GM21786 (cell line): ENCODE data around the gene FKBP3.
"Not testable (repeated sequence)": the region's sequence is repeated elsewhere in the genome, so short reads cannot be mapped to it uniquely, and the experiment has no call there.

ENCODE experiments used
- ATAC-seq: cut with Tn5 transposase; IDR thresholded peaks from one replicate; pipeline ENCODE4 v1.9.1; 2021; ENCODE audit not compliant: unreplicated experiment

The FKBP3 gene

GRCh38 chr14:45134051-45134958 is at the start of gene FKBP3:
Gene FKBP3, minus strand, starts transcription at chr14:45134481. Its CDS starts 25 bp downstream, at chr14:45134456.
- peak; percentile 93 for ATAC-seq

- no peak for ATAC-seq
These were observed 47.5 kb upstream of the FKBP3 start for GRCh38 chr14:45181806-45182205.

GRCh38 chr14:45181329-45181728 is 47.0 kb upstream of the FKBP3 start:
- no peak for ATAC-seq

GRCh38 chr14:45177076-45177475 is 42.8 kb upstream of the FKBP3 start:
- no peak for ATAC-seq

GRCh38 chr14:45169906-45170305 is 35.6 kb upstream of the FKBP3 start:
- no peak for ATAC-seq

- ATAC-seq, result no peak
These were observed 21.8 kb upstream of the FKBP3 start for GRCh38 chr14:45156067-45156466.

GRCh38 chr14:45150386-45150890 is 16.2 kb upstream of the FKBP3 start:
- no peak for ATAC-seq

GRCh38 chr14:45149602-45150001 is 15.3 kb upstream of the FKBP3 start:
- no peak for ATAC-seq

- ATAC-seq, result peak; percentile 51
These were observed 10.9 kb upstream of the FKBP3 start for GRCh38 chr14:45145214-45145613.

GRCh38 chr14:45144658-45145057 is 10.4 kb upstream of the FKBP3 start:
- peak; percentile 63 for ATAC-seq

GRCh38 chr14:45142083-45142482 is 7.8 kb upstream of the FKBP3 start:
- ATAC-seq, result not testable (repeated sequence)

- ATAC-seq, result no peak
These were observed 6.4 kb upstream of the FKBP3 start for GRCh38 chr14:45140661-45141187.

- no peak for ATAC-seq
These were observed 2.1 kb upstream of the FKBP3 start for GRCh38 chr14:45136399-45136798.

- peak; percentile 34 for ATAC-seq
These were observed 1.5 kb upstream of the FKBP3 start, which contains the start of gene FANCM for GRCh38 chr14:45135659-45136395. Gene FANCM, plus strand, starts transcription at chr14:45135930. Its CDS starts 102 bp downstream, at chr14:45136032.

GRCh38 chr14:45135156-45135555 is 875 bp upstream of the FKBP3 start:
- ATAC-seq, result no peak

GRCh38 chr14:45133683-45134050 is 614 bp downstream of the FKBP3 start:
- no peak for ATAC-seq

GRCh38 chr14:45128963-45129629 is 5.2 kb downstream of the FKBP3 start:
- no peak for ATAC-seq

GRCh38 chr14:45125754-45126153 is 8.5 kb downstream of the FKBP3 start:
- ATAC-seq, result no peak

- no peak for ATAC-seq
These were observed 11.0 kb downstream of the FKBP3 start for GRCh38 chr14:45123271-45123670.

- no peak for ATAC-seq
These were observed 14.2 kb downstream of the FKBP3 start for GRCh38 chr14:45120096-45120495.

GRCh38 chr14:45118594-45118993 is 15.7 kb downstream of the FKBP3 start:
- no peak for ATAC-seq
